HEK293T (cell line): ENCODE data around the gene SLC49A3.

ENCODE experiments used
- ARNT ChIP-seq: fragments of 450-650 bp; IDR thresholded peaks from 2 replicates; pipeline ENCODE4 v1.6.1; 2017; ENCODE audit warnings: mild to moderate bottlenecking
- FOXM1 ChIP-seq: fragments of 450-650 bp; IDR thresholded peaks from 2 replicates; pipeline ENCODE4 v1.6.1; 2017; ENCODE audit warnings: mild to moderate bottlenecking, borderline replicate concordance
- HDGF ChIP-seq: fragments of 450-650 bp; IDR thresholded peaks from 2 replicates; pipeline ENCODE4 v1.6.1; 2017; ENCODE audit warnings: antibody characterized with exemption, borderline replicate concordance

GRCh38 chr4:671769-672168 is 17.2 kb downstream of the SLC49A3 start:
- TF ChIP-seq HDGF, result no peak
- TF ChIP-seq FOXM1, result no peak
- TF ChIP-seq ARNT, result no peak
